Measurements from ENCODE around the gene CCR3.

DNA sequence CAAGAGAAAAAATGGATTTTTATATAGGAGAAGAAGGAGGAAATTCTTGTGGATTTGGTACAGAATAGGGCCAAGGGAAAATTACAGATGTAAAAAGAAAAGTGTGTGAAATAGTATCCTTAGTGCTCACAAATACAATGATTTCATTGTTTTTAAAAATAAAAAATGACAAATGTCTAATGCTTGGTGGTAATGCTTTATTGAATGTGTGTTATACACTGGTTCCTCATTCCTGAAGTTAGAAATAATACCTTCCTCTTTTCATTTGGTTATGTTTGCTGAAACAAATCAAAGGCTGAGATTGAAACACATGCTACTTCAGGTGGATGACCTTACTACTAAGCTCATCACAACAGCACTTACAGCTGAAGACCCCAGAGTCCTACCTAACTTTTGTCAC lies 73.9 kb downstream of the CCR3 start:
- TF ChIP-seq, protein P1, sequence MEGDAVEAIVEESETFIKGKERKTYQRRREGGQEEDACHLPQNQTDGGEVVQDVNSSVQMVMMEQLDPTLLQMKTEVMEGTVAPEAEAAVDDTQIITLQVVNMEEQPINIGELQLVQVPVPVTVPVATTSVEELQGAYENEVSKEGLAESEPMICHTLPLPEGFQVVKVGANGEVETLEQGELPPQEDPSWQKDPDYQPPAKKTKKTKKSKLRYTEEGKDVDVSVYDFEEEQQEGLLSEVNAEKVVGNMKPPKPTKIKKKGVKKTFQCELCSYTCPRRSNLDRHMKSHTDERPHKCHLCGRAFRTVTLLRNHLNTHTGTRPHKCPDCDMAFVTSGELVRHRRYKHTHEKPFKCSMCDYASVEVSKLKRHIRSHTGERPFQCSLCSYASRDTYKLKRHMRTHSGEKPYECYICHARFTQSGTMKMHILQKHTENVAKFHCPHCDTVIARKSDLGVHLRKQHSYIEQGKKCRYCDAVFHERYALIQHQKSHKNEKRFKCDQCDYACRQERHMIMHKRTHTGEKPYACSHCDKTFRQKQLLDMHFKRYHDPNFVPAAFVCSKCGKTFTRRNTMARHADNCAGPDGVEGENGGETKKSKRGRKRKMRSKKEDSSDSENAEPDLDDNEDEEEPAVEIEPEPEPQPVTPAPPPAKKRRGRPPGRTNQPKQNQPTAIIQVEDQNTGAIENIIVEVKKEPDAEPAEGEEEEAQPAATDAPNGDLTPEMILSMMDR (IDR thresholded peaks at IDR 0.05): no peak
- TF ChIP-seq POLR2A (IDR thresholded peaks at IDR 0.05) (no peak), EP300 (IDR thresholded peaks at IDR 0.05) (no peak)

Measured in tibial nerve (tissue), 4 donors.